Islet of Langerhans (tissue), 1 donor: ENCODE measurements around the gene LGR5.
A peak's percentile ranks its signal among the peaks of the same experiment; 100 is the strongest.
"Not testable (repeated sequence)": the region's sequence is repeated elsewhere in the genome, so short reads cannot be mapped to it uniquely, and the experiment has no call there.

Experiments used
- FAIRE-seq: peaks from one replicate; lab custom pipeline; 2011; peaks lifted over from hg19 to GRCh38; lab: Jason Lieb, UNC

The LGR5 gene

GRCh38 chr12:71477609-71478008 lies 38.0 kb downstream of the LGR5 start:
- no peak for FAIRE-seq

GRCh38 chr12:71478270-71478669 lies 38.7 kb downstream of the LGR5 start:
- no peak for FAIRE-seq

GRCh38 chr12:71484272-71484905 lies 44.8 kb downstream of the LGR5 start:
- FAIRE-seq: no peak

GRCh38 chr12:71490844-71491243 lies 51.2 kb downstream of the LGR5 start:
- FAIRE-seq: not testable (repeated sequence)

GRCh38 chr12:71492604-71493003 lies 53.0 kb downstream of the LGR5 start:
- no peak for FAIRE-seq

- no peak for FAIRE-seq
These were observed 60.2 kb downstream of the LGR5 start for GRCh38 chr12:71499834-71500233.

GRCh38 chr12:71503579-71504391 lies 64.2 kb downstream of the LGR5 start:
- FAIRE-seq: no peak

- no peak for FAIRE-seq
These were observed 64.9 kb downstream of the LGR5 start for GRCh38 chr12:71504476-71504875.

GRCh38 chr12:71509705-71510104 lies 70.1 kb downstream of the LGR5 start:
- FAIRE-seq: no peak

GRCh38 chr12:71517145-71517846 lies 77.7 kb downstream of the LGR5 start:
- no peak for FAIRE-seq

GRCh38 chr12:71521125-71521524 lies 81.5 kb downstream of the LGR5 start:
- no peak for FAIRE-seq

GRCh38 chr12:71524626-71525025 lies 85.0 kb downstream of the LGR5 start:
- FAIRE-seq: no peak

- no peak for FAIRE-seq
These were observed 94.1 kb downstream of the LGR5 start for GRCh38 chr12:71533703-71534102.

GRCh38 chr12:71536279-71536938 lies 96.8 kb downstream of the LGR5 start:
- FAIRE-seq: no peak

GRCh38 chr12:71536939-71537622 lies 97.5 kb downstream of the LGR5 start:
- no peak for FAIRE-seq

GRCh38 chr12:71538807-71539206 lies 99.2 kb downstream of the LGR5 start:
- FAIRE-seq: no peak

GRCh38 chr12:71541583-71541982 lies 102.0 kb downstream of the LGR5 start:
- FAIRE-seq: no peak

GRCh38 chr12:71546322-71546861 lies 106.8 kb downstream of the LGR5 start:
- no peak for FAIRE-seq

GRCh38 chr12:71548893-71549292 lies 109.3 kb downstream of the LGR5 start:
- FAIRE-seq: no peak

GRCh38 chr12:71551529-71551928 lies 111.9 kb downstream of the LGR5 start:
- FAIRE-seq: peak; percentile 62

GRCh38 chr12:71552728-71553501 lies 113.3 kb downstream of the LGR5 start:
- no peak for FAIRE-seq
